Body of pancreas (tissue), 4 donors: ENCODE data around the gene ASAP3.

Experiments
- POLR2A ChIP-seq, 3 donors: fragments of 450-650 bp; IDR thresholded peaks; one replicate each; pipeline ENCODE4 v1.6.1; 2016; ENCODE audit warnings: antibody characterized with exemption in 3 of 3, mild to moderate bottlenecking in 2 of 3
- TF ChIP-seq, protein P1 (sequence below), 7 experiments: fragments of 450-650 bp in 4 of 7; fragments of 200-600 bp in 3 of 7; sonication (generic) in 3 of 7; IDR thresholded peaks; one replicate each; pipeline ENCODE4 v1.5.1; 2016 to 2019; ENCODE audit warnings: antibody characterized with exemption in 7 of 7

DNA sequence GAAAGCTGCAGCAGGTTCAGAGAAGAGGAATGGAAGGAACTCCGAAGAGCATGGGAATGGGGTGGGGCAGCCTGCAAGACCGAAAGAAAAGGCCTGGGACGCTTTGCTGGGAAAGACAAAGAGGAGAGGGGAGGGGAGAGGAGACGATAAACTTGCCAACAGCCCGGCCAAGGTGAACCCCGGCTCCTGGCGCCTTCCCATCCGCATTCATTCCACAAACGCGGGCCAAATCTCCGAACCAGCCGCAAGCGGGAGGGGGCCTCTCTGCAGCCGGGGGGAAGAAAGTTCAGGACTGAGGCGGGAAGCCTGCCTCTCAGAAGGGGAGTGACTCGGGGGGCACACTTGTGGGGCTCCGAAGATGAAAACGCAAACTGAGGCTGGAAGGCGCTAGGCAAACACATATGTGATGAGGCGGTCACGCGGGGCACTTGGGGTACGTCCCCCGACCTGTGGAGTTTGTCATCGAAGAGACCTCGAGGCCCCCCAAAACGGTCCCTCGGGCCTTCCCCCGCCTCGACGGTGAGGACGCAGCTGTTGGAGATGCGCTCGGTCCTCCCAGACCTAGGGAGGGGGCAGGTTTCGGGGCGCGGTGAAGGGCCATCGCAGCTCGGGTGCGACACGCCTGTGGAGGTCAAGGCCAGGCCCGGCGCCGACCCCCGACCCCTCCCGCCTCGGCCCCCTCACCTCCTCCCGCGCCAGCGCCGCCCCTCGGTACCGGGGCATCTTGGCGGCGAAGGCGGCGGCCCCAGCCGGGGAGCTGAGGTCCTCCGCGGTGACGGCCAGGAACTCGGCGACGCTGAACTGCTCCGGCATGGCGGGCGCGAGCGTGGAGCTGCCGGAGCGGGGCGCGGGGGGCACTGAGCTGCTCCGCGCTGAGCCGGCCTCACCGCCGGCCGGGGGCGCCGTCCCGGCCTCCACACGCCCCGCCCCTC, at the start of gene ASAP3:
- TF ChIP-seq, protein P1, sequence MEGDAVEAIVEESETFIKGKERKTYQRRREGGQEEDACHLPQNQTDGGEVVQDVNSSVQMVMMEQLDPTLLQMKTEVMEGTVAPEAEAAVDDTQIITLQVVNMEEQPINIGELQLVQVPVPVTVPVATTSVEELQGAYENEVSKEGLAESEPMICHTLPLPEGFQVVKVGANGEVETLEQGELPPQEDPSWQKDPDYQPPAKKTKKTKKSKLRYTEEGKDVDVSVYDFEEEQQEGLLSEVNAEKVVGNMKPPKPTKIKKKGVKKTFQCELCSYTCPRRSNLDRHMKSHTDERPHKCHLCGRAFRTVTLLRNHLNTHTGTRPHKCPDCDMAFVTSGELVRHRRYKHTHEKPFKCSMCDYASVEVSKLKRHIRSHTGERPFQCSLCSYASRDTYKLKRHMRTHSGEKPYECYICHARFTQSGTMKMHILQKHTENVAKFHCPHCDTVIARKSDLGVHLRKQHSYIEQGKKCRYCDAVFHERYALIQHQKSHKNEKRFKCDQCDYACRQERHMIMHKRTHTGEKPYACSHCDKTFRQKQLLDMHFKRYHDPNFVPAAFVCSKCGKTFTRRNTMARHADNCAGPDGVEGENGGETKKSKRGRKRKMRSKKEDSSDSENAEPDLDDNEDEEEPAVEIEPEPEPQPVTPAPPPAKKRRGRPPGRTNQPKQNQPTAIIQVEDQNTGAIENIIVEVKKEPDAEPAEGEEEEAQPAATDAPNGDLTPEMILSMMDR (IDR thresholded peaks at IDR 0.05): peak in 6 of 7 experiments; percentile 3 to 37 (median 15)
- TF ChIP-seq POLR2A (IDR thresholded peaks at IDR 0.05): peak in 2 of 3 donors; percentile 26 to 59
